Tibial artery (tissue), 4 donors: ENCODE results near the gene GPX8.

Experiments used
- DNase-seq, 2 donors: peaks; one replicate each; pipeline ENCODE4 v3.0.0-alpha.2; 2019
- H3K27ac ChIP-seq, 2 donors: fragments of 200-600 bp; sonication (generic) in 1 of 2; 1 replicate in 1 of 2; 2 replicates in 1 of 2; pipeline ENCODE4 v1.5.1; 2018 to 2019; ENCODE audit warnings: mild to moderate bottlenecking in 1 of 2
- H3K27me3 ChIP-seq, 2 donors: fragments of 200-600 bp; sonication (generic) in 1 of 2; one replicate each; pipeline versions ENCODE4 v1.5.1 to v1.6.0; 2016 to 2019
- H3K36me3 ChIP-seq, 3 donors: fragments of 200-600 bp; sonication (generic) in 2 of 3; one replicate each; pipeline ENCODE4 v1.5.1; 2016 to 2019; ENCODE audit warnings: mild to moderate bottlenecking in 2 of 3
- H3K4me1 ChIP-seq, 4 donors: fragments of 200-600 bp; sonication (generic) in 2 of 4; 1 replicate in 3 of 4; 2 replicates in 1 of 4; pipeline ENCODE4 v1.5.1; 2016 to 2019
- H3K4me3 ChIP-seq, 2 donors: fragments of 200-600 bp; sonication (generic) in 1 of 2; 1 replicate in 1 of 2; 2 replicates in 1 of 2; pipeline ENCODE4 v1.5.1; 2018 to 2019; ENCODE audit warnings: mild to moderate bottlenecking in 2 of 2
- H3K9me3 ChIP-seq, 3 donors: fragments of 200-600 bp; sonication (generic) in 1 of 3; one replicate each; pipeline ENCODE4 v1.5.1; 2016 to 2019
- intact Hi-C: fragments of 100-400 bp; cut with DNase I; formaldehyde crosslinking; loops from one replicate; pipeline ENCODE4 v1.15.0; 2023; ENCODE audit warnings: low total_unique reads
- TF ChIP-seq, protein P1 (sequence below), 2 experiments: fragments of 200-600 bp in 1 of 2; fragments of 450-650 bp in 1 of 2; IDR thresholded peaks; one replicate each; pipeline ENCODE4 v1.5.1; 2017 to 2019; ENCODE audit warnings: antibody characterized with exemption in 2 of 2, mild to moderate bottlenecking in 1 of 2, moderate library complexity in 1 of 2

The GPX8 gene

GRCh38 chr5:55187370-55187769 lies 27.4 kb downstream of the GPX8 start:
- H3K36me3 ChIP-seq, result no peaks in the 10 kb centered on the region
- TF ChIP-seq, protein P1, sequence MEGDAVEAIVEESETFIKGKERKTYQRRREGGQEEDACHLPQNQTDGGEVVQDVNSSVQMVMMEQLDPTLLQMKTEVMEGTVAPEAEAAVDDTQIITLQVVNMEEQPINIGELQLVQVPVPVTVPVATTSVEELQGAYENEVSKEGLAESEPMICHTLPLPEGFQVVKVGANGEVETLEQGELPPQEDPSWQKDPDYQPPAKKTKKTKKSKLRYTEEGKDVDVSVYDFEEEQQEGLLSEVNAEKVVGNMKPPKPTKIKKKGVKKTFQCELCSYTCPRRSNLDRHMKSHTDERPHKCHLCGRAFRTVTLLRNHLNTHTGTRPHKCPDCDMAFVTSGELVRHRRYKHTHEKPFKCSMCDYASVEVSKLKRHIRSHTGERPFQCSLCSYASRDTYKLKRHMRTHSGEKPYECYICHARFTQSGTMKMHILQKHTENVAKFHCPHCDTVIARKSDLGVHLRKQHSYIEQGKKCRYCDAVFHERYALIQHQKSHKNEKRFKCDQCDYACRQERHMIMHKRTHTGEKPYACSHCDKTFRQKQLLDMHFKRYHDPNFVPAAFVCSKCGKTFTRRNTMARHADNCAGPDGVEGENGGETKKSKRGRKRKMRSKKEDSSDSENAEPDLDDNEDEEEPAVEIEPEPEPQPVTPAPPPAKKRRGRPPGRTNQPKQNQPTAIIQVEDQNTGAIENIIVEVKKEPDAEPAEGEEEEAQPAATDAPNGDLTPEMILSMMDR (IDR thresholded peaks at IDR 0.05), result no peak
- H3K4me3 ChIP-seq, result no peak overlapping the region
- DNase-seq, result no peak
- H3K4me1 ChIP-seq, result no peaks in the 10 kb centered on the region
- H3K9me3 ChIP-seq, result no peaks in the 10 kb centered on the region
- intact Hi-C loops, result no loop called here
- no peak overlapping the region for H3K27ac ChIP-seq
- H3K27me3 ChIP-seq, result peaks cover 0 to 39% of the 10 kb centered on the region in 2 donors

GRCh38 chr5:55188656-55189540 lies 28.9 kb downstream of the GPX8 start:
- intact Hi-C loops, result no loop called here
- H3K36me3 ChIP-seq, result no peaks in the 10 kb centered on the region
- TF ChIP-seq, protein P1 (IDR thresholded peaks at IDR 0.05), result no peak
- H3K4me3 ChIP-seq, result no peak overlapping the region
- no peak overlapping the region for H3K27ac ChIP-seq
- H3K4me1 ChIP-seq, result no peaks in the 10 kb centered on the region
- no peaks in the 10 kb centered on the region for H3K9me3 ChIP-seq
- peaks cover 0 to 41% of the 10 kb centered on the region in 2 donors for H3K27me3 ChIP-seq
- DNase-seq, result no peak

GRCh38 chr5:55191165-55191564 lies 31.2 kb downstream of the GPX8 start:
- Histone ChIP-seq H3K36me3 (no peaks in the 10 kb centered on the region), H3K4me1 (no peaks in the 10 kb centered on the region), H3K27ac (no peak overlapping the region), H3K9me3 (no peaks in the 10 kb centered on the region), H3K4me3 (no peak overlapping the region), H3K27me3 (peaks cover 0 to 45% of the 10 kb centered on the region in 2 donors)
- intact Hi-C loops, result no loop called here
- DNase-seq, result no peak
- TF ChIP-seq, protein P1 (IDR thresholded peaks at IDR 0.05), result no peak

GRCh38 chr5:55205001-55205400 lies 45.0 kb downstream of the GPX8 start:
- no peak for DNase-seq
- H3K27me3 ChIP-seq, result peaks cover 0 to 14% of the 10 kb centered on the region in 2 donors
- H3K36me3 ChIP-seq, result no peaks in the 10 kb centered on the region
- H3K4me3 ChIP-seq, result no peak overlapping the region
- intact Hi-C loops, result no loop called here
- TF ChIP-seq, protein P1 (IDR thresholded peaks at IDR 0.05), result no peak
- no peaks in the 10 kb centered on the region for H3K4me1 ChIP-seq
- H3K9me3 ChIP-seq, result no peaks in the 10 kb centered on the region
- H3K27ac ChIP-seq, result no peak overlapping the region

GRCh38 chr5:55211184-55211874 lies 51.4 kb downstream of the GPX8 start:
- TF ChIP-seq, protein P1 (IDR thresholded peaks at IDR 0.05), result no peak
- intact Hi-C loops, result no loop called here
- Histone ChIP-seq H3K27ac (no peak overlapping the region), H3K9me3 (no peaks in the 10 kb centered on the region), H3K4me1 (no peaks in the 10 kb centered on the region), H3K27me3 (no peaks in the 10 kb centered on the region), H3K4me3 (no peak overlapping the region), H3K36me3 (no peaks in the 10 kb centered on the region)
- DNase-seq, result no peak
